ENCODE results near the gene NCAPH2.

Gene NCAPH2

DNA sequence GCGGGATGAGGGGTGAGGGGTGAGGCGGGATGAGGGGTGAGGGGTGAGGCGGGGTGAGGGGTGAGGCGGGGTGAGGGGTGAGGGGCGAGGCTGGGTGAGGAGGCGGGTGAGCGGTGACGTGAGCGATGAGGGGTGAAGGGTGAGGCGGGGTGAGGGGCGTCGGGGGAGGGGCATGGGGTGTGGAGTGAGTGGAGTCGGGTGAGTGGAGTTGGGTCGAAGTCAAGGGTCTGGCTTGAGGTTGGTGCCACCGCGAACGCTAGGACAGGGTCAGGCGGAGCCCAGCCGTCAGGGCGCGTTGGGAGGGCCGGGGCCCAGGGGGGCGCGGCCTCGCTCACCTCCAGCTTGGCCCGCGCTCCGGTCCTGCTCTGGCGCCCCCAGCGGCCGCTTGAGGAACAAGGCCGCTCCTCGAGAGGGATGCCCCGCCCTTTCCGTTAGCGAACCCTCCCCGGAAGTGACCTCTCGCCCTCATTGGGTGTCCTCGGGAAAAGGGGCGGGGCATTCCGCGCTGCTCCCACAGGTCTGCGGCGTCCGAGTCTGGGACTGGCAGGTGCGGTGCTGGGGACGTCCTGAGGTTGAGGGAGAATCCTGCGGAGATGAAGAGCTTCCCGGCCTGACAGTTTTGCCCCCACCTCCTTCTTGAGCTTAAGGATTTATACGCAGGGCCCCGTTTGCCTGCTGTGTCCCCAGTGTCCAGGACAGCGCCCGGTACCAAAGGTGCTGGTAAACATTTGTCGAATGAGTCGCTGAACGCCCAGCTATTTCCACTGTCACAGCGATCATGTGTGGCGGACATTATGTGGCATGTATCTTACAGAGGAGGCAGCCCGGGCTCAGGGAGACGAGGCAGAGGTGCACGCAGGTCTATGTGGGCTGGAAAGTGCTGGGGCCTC is 54.7 kb downstream of the NCAPH2 start, which contains the start of gene SYCE3:
Gene SYCE3 (minus strand): TSS at position 397 of the 890 bp plus-strand sequence. CDS start 6,514 bp downstream, outside the sequence.
- peak within 1 kb of the TSS; percentile 98 for H3K4me2 ChIP-seq (ENCODE audit: insufficient read depth, low read length, poor library complexity, severe bottlenecking)
- H3K9me3 ChIP-seq (replicated peaks in 1 of 2; ENCODE audit: control insufficient read depth in 2 of 2, insufficient read depth in 1 of 2, low read depth in 1 of 2, low read length in 2 of 2): no peaks in the 10 kb centered on the region
- no peak within 1 kb of the TSS for H2BK15ac ChIP-seq (ENCODE audit: low read length)
- H3K27me3 ChIP-seq (ENCODE audit: control insufficient read depth in 3 of 3, insufficient read depth in 3 of 3, low read depth in 1 of 3, low read length in 3 of 3): peaks cover 0 to 17% (median 6%) of the 10 kb centered on the region in 3 experiments
- H2BK5ac ChIP-seq (ENCODE audit: low read length): peak within 1 kb of the TSS; percentile 75
- H3K14ac ChIP-seq (ENCODE audit: low read length): no peak within 1 kb of the TSS
- H3K79me1 ChIP-seq (ENCODE audit: low read depth, low read length): peaks cover 2% of the 10 kb centered on the region
- no peak within 1 kb of the TSS for H3K4ac ChIP-seq (ENCODE audit: low read length)
- no peak within 1 kb of the TSS for H4K8ac ChIP-seq (ENCODE audit: low read depth, low read length)
- peak within 1 kb of the TSS; percentile 95 for H3K23ac ChIP-seq (ENCODE audit: low read depth, low read length, poor library complexity)
- peak within 1 kb of the TSS; percentile 74 for H3K18ac ChIP-seq (ENCODE audit: low read length)
- no peak within 1 kb of the TSS for H2BK12ac ChIP-seq (ENCODE audit: low read length)
- peak within 1 kb of the TSS; percentile 43 for H2AK5ac ChIP-seq (ENCODE audit: low read depth, low read length)
- H2AFZ ChIP-seq (ENCODE audit: low read length): peak within 1 kb of the TSS; percentile 94
- peak within 1 kb of the TSS; percentile 84 to 89 for H3K4me3 ChIP-seq (ENCODE audit: low read length in 2 of 2)
- H3K9ac ChIP-seq (ENCODE audit: low read depth, low read length, poor library complexity): peak within 1 kb of the TSS; percentile 88
- no peak within 1 kb of the TSS for H3K27ac ChIP-seq (replicated peaks; ENCODE audit: low read length)
- peak; percentile 97 for DNase-seq (ENCODE audit: low spot score)
- no CpG with 5 or more reads among the region's 61 CpGs for WGBS, 2 donors (ENCODE audit: extremely low coverage in 2 of 2, insufficient read length in 2 of 2, insufficient replicate concordance in 1 of 2)
- peaks cover 1 to 5% of the 10 kb centered on the region in 2 donors for H3K36me3 ChIP-seq (replicated peaks in 1 of 2; ENCODE audit: control insufficient read depth in 2 of 2, insufficient read depth in 2 of 2, low read length in 2 of 2)
- H2BK120ac ChIP-seq (ENCODE audit: low read depth, low read length): peak within 1 kb of the TSS; percentile 28
- H3K4me1 ChIP-seq (ENCODE audit: control insufficient read depth in 2 of 2, insufficient read depth in 1 of 2, low read depth in 1 of 2, low read length in 2 of 2): peaks cover 0 to 5% of the 10 kb centered on the region in 2 donors
- no peak within 1 kb of the TSS for H4K91ac ChIP-seq (ENCODE audit: low read depth, low read length, poor library complexity)

DNA sequence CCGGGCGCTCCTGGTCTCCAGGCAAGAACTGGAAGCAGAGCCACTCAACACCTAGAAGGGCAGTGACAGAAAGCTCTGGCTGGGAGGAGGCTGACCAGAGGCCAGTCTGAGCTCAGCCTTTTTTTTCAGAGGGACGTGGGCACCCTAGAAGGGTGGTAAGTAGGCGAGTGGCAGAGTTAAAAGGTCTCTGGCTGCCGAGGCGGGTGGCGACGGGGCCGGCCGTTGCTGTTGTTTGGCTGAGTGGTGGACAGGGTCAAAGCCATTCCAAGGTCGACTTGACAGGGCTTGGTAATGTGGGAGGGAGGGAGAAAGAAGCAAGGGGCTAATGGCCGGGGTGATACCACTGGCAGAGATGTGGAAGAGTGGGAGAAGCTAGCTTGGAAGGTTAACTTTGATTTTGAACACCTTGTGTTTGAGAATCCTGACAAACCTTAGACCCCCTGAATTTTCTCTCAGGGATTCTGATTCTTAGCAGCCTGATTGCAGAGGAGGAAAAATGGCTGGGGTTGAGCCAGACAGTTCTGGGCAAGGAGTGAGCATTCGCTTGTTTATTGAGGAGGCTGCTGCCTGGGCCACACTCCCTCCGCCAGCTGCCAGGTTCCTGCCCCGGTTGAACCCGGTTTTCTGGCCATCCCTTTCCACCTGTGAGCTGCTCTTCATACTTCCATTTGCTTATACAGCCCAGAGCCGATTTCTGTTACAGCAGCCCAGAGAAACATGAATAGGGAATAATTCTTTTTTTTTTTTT is 55.6 kb downstream of the NCAPH2 start:
- WGBS, 2 donors (ENCODE audit: extremely low coverage in 2 of 2, insufficient read length in 2 of 2, insufficient replicate concordance in 1 of 2): no CpG with 5 or more reads among the region's 17 CpGs
- peaks cover 2% of the 10 kb centered on the region for H3K79me1 ChIP-seq (ENCODE audit: low read depth, low read length)
- peaks cover 4 to 11% of the 10 kb centered on the region in 2 donors for H3K36me3 ChIP-seq (replicated peaks in 1 of 2; ENCODE audit: control insufficient read depth in 2 of 2, insufficient read depth in 2 of 2, low read length in 2 of 2)
- H3K4me3 ChIP-seq (ENCODE audit: low read length in 2 of 2): peak overlapping the region; percentile 84 to 89
- no peak overlapping the region for H2BK15ac ChIP-seq (ENCODE audit: low read length)
- H3K4ac ChIP-seq (ENCODE audit: low read length): no peak overlapping the region
- DNase-seq (ENCODE audit: low spot score): no peak
- no peak overlapping the region for H3K27ac ChIP-seq (replicated peaks; ENCODE audit: low read length)
- H2BK5ac ChIP-seq (ENCODE audit: low read length): no peak overlapping the region
- peak overlapping the region; percentile 95 for H3K23ac ChIP-seq (ENCODE audit: low read depth, low read length, poor library complexity)
- H3K14ac ChIP-seq (ENCODE audit: low read length): no peak overlapping the region
- H2BK120ac ChIP-seq (ENCODE audit: low read depth, low read length): no peak overlapping the region
- H3K9ac ChIP-seq (ENCODE audit: low read depth, low read length, poor library complexity): peak overlapping the region; percentile 88
- peaks cover 0 to 17% (median 6%) of the 10 kb centered on the region in 3 experiments for H3K27me3 ChIP-seq (ENCODE audit: control insufficient read depth in 3 of 3, insufficient read depth in 3 of 3, low read depth in 1 of 3, low read length in 3 of 3)
- no peaks in the 10 kb centered on the region for H3K9me3 ChIP-seq (replicated peaks in 1 of 2; ENCODE audit: control insufficient read depth in 2 of 2, insufficient read depth in 1 of 2, low read depth in 1 of 2, low read length in 2 of 2)
- H2AFZ ChIP-seq (ENCODE audit: low read length): peak overlapping the region; percentile 94
- peak overlapping the region; percentile 98 for H3K4me2 ChIP-seq (ENCODE audit: insufficient read depth, low read length, poor library complexity, severe bottlenecking)
- H2AK5ac ChIP-seq (ENCODE audit: low read depth, low read length): peak overlapping the region; percentile 32
- H3K4me1 ChIP-seq (ENCODE audit: control insufficient read depth in 2 of 2, insufficient read depth in 1 of 2, low read depth in 1 of 2, low read length in 2 of 2): peaks cover 0 to 5% of the 10 kb centered on the region in 2 donors
- no peak overlapping the region for H4K91ac ChIP-seq (ENCODE audit: low read depth, low read length, poor library complexity)
- no peak overlapping the region for H2BK12ac ChIP-seq (ENCODE audit: low read length)
- no peak overlapping the region for H4K8ac ChIP-seq (ENCODE audit: low read depth, low read length)
- no peak overlapping the region for H3K18ac ChIP-seq (ENCODE audit: low read length)

DNA sequence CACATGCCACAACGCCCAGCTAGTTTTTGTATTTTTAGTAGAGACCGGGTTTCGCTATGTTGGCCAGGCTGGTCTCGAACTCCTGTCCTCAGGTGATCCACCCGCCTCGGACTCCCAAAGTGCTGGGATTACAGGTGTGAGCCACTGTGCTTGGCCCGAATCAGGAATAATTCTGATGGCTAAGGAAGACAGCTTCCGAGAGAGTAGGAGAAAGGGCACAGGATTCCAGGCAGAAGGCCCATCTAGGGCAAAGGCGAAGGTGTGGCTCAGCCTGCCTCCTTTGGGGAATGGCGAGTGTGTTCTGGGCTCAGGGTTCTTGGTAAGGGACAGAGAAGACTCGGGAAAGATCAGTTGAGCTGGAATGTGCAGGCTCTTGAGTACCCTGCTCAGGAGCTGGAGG is 56.3 kb downstream of the NCAPH2 start:
- Histone ChIP-seq H3K27me3 (ENCODE audit: control insufficient read depth in 3 of 3, insufficient read depth in 3 of 3, low read depth in 1 of 3, low read length in 3 of 3) (peaks cover 0 to 15% (median 6%) of the 10 kb centered on the region in 3 experiments), H4K8ac (ENCODE audit: low read depth, low read length) (no peak overlapping the region), H3K27ac (replicated peaks; ENCODE audit: low read length) (no peak overlapping the region), H3K79me1 (ENCODE audit: low read depth, low read length) (peaks cover 2% of the 10 kb centered on the region), H2BK15ac (ENCODE audit: low read length) (no peak overlapping the region), H2BK12ac (ENCODE audit: low read length) (no peak overlapping the region), H2BK120ac (ENCODE audit: low read depth, low read length) (no peak overlapping the region), H3K18ac (ENCODE audit: low read length) (no peak overlapping the region), H3K23ac (ENCODE audit: low read depth, low read length, poor library complexity) (no peak overlapping the region), H3K9me3 (replicated peaks in 1 of 2; ENCODE audit: control insufficient read depth in 2 of 2, insufficient read depth in 1 of 2, low read depth in 1 of 2, low read length in 2 of 2) (no peaks in the 10 kb centered on the region), H2BK5ac (ENCODE audit: low read length) (no peak overlapping the region), H3K4ac (ENCODE audit: low read length) (no peak overlapping the region), H3K4me2 (ENCODE audit: insufficient read depth, low read length, poor library complexity, severe bottlenecking) (no peak overlapping the region), H3K14ac (ENCODE audit: low read length) (no peak overlapping the region), H3K4me1 (ENCODE audit: control insufficient read depth in 2 of 2, insufficient read depth in 1 of 2, low read depth in 1 of 2, low read length in 2 of 2) (peaks cover 0 to 5% of the 10 kb centered on the region in 2 donors), H3K36me3 (replicated peaks in 1 of 2; ENCODE audit: control insufficient read depth in 2 of 2, insufficient read depth in 2 of 2, low read length in 2 of 2) (peaks cover 11 to 18% of the 10 kb centered on the region in 2 donors), H2AFZ (ENCODE audit: low read length) (no peak overlapping the region), H2AK5ac (ENCODE audit: low read depth, low read length) (no peak overlapping the region), H3K4me3 (ENCODE audit: low read length in 2 of 2) (no peak overlapping the region), H3K9ac (ENCODE audit: low read depth, low read length, poor library complexity) (no peak overlapping the region), H4K91ac (ENCODE audit: low read depth, low read length, poor library complexity) (no peak overlapping the region)
- DNase-seq (ENCODE audit: low spot score): no peak
- no CpG with 5 or more reads among the region's 11 CpGs for WGBS, 2 donors (ENCODE audit: extremely low coverage in 2 of 2, insufficient read length in 2 of 2, insufficient replicate concordance in 1 of 2)

Data from neuronal stem cell (in vitro differentiated cells).